Lower leg skin (tissue), 3 donors: ENCODE measurements around the gene PPP6R3.

ENCODE experiments used
- CTCF ChIP-seq, 3 donors: fragments of 450-650 bp; IDR thresholded peaks; one replicate each; pipeline ENCODE4 v1.5.1; 2016; ENCODE audit warnings: antibody characterized with exemption in 3 of 3, mild to moderate bottlenecking in 3 of 3, moderate library complexity in 2 of 3
- POLR2A ChIP-seq, 2 donors: fragments of 450-650 bp; IDR thresholded peaks; one replicate each; pipeline ENCODE4 v1.6.1; 2016 to 2017; ENCODE audit warnings: antibody characterized with exemption in 2 of 2, mild to moderate bottlenecking in 1 of 2, moderate library complexity in 1 of 2

- TF ChIP-seq POLR2A (IDR thresholded peaks at IDR 0.05) (no peak), CTCF (IDR thresholded peaks at IDR 0.05) (no peak)
These were observed 190.8 kb downstream of the PPP6R3 start for GRCh38 chr11:68651208-68651984.
